Stimulated activated CD4-positive, alpha-beta T cell treated with anti-CD3 and anti-CD28 coated beads, TNF-alpha, amount 100 ng/mL, for 48 hours (primary cell): ENCODE results near the gene DDX47.
"Not testable (repeated sequence)": the region's sequence is repeated elsewhere in the genome, so short reads cannot be mapped to it uniquely, and the experiment has no call there.

Experiments used
- DNase-seq, 3 donors: peaks; one replicate each; pipeline ENCODE4 v3.0.0-alpha.2; 2020; ENCODE audit warnings: low read depth in 3 of 3

DDX47 gene

DNA sequence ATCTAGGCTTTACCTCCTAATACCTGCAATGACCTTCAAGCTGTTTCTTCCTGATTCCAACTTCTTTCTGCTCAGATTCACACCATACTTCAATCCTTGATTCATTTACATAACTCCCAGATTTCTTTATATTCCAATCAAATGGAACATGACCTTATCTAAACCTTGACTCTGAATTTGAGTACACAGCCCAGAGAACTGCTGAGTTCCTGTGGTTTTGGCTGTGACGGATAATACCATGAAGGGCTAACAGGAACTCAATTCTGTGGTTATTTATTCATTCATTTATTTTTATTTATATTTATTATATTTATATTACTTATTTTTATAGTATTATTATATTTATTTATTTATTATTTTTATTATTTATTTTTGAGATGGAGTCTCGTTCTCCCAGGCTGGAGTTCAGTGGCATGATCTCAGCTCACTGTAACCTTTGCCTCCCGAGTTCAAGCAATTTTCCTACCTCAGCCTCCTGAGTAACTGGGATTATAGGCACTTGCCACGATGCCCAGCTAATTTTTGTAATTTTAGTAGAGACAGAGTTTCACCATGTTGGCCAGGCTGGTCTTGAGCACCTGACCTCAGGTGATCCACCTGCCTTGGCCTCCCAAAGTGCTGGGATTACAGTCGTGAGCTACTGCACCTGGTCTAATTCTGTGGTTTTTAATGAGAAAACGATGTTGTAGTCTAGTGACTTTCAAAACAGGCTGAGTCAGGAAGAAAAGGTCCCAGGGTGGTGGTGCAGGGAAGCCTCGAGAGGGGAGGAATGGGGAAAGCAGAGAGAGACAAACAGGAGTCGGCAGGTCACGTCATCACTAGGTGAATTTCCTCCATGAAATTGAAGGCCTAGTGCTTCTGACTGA, 16.0 kb upstream of the DDX47 start:
- DNase-seq: no peak

DNA sequence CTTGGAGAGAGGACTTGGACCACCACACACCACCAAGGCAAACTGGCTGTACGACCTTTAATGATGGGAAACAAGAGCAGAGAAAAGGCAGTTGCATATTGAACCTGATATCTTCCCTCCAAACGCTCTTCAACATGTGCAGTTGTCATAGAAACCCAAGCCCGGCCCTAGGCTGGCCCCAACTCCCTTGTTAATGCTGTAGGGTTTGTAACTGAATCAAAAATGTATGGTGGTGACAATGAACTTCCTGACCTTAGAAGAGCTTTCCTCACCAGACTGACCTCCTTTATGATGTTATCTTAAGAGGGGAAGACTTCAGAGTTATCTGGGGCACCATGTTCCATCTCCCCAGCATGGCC, 15.4 kb upstream of the DDX47 start:
- no peak for DNase-seq

DNA sequence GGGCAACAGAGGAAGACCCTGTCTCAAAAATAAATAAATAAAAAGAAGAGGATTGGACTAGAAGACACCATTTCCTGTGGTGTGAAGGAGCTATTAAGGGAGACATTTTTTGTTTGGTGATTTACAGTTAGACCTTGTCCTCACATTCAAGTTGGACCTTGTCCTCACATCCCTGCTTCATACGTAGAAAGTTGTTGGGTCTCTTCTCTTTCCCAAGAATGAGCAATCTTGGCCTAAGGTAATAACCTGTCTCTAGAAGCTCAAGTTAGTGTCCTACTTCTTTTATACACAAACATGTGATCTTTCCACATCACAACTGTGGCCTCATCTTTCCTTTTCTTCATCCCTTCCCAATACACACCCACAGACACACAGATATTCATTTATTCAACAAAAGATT, 14.7 kb upstream of the DDX47 start:
- DNase-seq: no peak

DNA sequence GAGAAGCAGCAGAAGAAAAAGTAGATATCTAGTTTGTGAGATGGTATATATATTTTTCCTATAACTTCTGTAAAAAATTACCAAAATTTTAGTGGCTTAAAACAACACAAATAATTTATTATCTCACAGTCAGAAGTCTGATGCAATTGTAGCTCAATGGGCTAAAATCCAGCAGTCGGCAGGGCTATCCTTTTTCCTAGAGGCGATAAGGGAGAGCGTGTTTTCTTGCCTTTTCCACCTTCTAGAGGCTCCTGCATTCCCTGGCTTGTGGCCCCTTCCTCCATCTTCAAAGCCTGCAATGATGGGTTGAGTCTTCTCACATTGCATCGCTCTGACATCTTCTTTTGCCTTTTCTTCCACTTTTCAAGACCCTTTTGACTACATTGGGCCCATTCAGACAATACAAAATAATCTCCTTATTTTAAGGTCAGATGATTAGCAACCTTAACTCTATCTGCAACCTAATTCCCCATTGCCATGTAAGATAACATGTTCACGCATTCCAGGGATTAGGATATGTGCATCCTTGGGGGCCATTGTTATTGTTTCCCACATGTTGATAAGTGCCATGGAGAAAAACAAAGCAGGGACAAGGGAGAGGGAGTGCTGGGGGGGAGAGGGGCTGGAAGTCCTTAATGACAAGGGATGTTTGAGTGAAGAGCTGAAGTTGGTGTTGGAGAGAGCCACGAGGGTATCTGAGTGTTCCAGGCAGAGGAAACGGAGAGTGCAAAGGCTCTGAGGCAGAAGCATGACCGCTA, 13.8 kb upstream of the DDX47 start:
- DNase-seq: no peak

DNA sequence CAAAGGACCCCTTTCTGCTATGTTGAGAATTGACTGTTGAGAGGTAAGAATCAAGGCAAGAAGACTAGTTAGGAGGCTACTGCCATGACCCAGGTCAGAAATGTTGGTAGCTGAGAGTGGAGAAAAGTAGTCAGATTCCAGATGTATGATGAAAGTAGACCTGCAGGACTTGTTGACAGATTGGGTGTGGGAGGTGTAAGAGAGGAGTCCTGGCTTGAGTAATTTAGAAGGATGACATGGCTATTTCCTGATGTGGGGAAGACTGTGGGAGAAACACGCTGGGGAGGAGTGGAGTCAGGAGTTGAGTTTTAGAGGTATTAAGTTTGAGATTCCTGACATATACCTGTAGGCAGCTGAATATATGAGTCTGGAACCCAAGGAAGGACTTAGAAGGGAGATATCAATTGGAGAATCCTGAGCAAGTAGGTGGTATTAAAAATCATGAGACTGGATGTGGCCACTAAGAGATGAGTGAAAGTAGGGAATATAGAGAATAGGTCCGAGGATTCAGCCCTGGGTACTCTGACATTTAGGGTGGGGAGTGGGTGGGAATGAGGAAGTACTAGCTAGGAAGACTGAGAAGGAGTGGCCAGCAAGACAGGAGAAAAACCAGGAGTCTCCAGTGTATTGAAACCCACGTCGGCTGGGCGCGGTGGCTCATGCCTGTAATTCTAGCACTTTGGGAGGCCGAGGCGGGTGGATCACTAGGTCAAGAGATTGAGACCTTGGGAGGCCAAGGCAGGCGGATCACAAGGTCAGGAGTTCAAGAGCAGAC, 12.6 kb upstream of the DDX47 start:
- DNase-seq: no peak

DNA sequence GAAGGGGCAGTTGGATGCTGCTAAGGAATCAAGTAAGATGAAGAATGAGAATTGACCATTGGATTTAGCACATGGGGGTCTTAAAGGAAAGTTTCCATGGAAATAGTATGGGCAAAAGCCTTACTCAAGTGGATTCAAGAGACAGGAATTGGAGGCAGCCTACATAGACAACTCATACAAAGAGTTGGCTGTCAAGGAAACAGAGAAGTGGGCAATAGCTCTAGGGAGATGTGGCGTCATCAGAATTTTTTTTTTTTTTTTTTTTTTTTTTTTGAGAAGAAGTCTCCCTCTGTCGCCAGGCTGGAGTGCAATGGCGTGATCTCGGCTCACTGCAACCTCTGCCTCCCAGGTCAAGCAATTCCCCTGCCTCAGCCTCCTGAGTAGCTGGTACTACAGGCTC, 11.5 kb upstream of the DDX47 start:
- not testable (repeated sequence) for DNase-seq

DNA sequence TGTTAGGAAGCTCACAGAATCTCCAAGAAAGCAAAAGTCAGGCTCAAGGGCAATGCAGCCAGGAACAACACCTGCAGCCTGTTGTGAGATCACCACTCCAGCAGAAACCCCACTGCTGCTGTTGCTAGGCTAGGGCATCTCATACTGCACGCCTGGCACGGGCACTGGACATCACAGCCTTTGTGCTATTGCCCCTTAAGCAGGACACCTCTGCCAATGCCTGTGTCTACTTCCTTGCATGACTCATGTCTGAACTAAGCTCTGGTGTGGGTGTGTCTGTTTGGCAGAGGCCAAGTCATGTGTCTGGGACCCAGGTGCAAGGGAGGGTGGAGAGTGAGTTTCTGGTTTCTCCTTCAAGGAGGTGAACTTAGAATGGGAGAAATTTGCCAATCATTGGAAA, 10.0 kb upstream of the DDX47 start:
- DNase-seq: no peak

DNA sequence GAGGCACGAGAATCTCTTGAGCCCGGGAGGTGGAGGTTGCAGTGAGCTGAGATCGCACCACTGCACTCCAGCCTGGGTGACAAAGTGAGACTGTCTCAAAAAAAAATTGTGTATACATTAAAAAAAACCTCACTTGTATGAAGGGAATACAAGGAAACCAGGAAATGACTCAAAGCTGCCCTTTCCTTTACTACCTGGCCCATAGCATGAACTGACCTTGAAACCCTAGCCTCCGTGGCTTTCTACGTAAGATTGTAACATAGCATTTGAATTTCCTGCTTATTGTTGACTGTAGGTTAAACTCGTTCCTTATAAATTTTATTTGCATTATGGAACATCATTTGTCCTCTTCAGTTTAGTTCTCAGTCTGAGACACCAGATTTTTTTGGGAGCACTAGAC, 9.1 kb upstream of the DDX47 start:
- DNase-seq: no peak

DNA sequence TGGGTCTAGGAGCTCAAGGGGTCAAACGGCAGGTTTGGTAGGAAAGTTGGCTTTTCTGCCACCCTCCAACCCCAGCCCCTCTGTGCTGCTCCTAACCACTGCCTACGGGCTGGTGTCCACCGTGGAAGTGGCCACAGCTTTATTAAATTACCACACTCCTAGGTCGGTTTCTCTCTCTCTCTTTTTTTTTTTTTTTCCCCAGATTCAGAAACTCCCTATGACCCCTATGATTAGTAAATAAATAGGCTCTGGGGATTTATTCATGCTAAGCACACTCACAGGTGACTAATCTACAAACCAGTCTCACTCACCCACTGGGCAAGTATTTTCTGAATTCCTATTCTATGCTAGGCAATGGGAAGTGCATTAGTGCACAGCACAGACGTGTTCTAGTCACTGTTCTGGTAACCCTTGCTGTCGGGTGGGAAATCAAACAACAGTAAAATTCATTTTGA, 8.7 kb upstream of the DDX47 start:
- DNase-seq: no peak

DNA sequence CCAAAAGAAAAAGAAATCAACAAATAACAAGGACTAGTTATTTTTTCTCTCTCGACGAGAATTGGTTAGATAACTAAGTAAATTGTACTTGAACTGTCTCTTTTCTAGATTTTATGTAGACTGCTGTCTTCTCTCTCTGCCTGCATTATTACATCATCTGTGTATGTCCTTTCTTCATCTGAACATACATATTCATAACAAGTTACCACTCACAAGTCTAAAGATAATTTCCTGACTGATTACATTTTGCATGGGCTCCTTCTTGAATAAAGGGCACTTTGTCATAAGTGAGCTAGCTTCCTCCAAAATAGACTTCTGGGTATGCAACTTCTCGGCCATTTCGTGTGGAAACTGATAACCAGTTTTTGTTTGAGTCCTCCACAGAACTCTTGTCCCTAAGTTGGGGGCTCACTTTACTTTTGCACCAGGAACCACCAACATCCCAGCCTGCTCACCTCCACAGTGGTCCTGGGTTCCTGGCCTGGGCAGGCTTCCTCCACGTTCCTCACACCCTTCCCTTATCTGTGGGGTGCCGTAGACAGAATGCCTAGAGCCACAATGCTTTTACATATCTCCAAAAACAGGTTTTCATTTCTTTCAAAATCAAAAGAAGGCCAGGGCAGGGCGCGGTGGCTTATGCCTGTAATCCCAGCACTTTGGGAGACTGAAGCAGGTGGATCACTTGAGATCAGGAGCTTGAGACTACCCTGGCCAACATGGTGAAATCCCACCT, 6.2 kb upstream of the DDX47 start:
- DNase-seq: no peak

DNA sequence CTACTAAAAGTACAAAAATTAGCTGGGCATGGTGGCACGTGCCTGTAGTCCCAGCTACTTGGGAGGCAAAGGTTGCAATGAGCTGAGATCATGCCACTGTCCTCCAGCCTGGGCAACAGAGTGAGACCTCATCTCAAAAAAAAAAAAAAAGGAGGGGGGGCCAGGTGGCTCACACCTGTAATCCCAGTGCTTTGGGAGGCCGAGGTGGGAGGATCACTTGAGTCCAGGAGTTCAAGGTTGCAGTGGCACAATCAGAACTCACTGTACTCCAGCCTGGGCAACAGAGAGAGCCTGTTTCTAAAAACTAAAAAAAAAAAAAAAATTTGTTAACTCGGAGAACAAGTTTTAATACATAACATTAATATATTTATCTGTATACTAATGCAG, 5.6 kb upstream of the DDX47 start:
- not testable (repeated sequence) for DNase-seq

DNA sequence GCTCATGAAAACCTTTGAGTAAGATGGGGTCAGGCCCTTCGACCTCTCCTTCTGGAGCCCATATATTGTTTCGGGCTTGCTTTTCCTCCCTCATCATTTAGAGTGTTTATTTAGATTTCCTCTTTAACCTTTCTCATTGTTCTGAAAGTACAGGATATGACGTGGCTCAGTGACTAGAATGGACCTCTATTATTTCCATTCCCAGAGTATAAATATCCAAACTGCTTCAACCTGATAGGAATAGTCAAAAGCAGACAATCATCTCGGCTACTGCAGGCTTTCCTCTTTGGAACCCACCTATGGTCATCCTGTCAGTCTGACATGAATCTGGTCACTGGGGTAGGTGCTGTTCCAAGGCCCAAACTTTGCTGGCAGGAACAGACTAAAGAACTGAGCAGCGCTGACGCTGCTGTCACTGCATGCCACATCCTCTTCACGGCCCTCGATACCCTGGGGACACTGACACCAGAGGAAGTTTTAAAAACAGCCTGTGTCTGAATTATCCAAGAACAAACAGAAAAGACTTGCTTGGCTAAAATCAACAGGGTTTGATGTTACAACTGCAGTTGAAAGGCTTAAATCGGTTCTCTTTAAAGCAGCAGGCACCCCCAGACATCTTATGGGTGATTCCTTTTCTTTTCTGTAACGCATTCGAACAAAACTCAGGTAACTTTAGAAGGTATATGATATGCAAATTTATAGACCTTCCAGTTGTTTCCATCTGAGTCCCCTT, 5.0 kb upstream of the DDX47 start:
- no peak for DNase-seq

DNA sequence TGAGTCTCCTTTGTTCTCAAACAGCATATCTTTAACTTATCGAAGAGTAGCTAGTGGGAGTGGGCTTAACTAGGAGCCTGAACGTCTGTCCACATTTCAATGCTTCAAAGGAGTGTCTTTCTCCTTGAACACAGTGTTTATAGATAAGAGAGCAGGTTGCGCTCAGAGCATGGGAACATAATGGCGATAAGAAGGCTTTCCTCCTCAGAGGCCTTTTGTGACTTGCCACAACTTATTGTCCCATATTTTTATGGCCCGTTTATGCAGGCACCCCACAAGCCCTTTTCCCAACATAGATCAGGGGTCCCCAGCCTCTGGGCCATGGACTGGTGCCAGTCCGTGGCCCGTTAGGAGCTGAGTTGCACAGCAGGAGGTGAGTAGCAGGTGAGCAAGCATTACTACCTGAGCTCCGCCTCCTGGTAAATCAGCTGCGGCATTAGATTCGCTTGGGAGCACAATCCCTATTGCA, 2.6 kb upstream of the DDX47 start:
- no peak for DNase-seq

DNA sequence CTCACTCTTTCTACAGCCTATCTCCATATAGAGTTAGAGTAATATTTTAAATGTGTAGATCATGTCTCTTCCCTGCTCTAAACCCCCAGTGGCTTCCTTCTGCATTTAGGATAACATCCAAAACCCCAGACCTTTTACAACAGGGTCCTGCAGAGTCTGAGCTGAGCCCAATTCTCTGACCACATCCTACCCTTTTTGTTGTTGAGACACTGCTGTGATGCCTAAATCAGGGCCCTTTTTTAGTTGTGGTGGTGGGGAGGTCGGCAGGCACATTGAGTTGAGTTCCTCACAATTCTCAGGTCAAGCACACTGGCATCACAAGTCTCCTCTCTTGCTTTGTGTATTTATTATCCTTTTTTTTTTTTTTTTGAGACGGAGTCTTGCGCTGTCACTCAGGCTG, 1.8 kb upstream of the DDX47 start:
- no peak for DNase-seq

DNA sequence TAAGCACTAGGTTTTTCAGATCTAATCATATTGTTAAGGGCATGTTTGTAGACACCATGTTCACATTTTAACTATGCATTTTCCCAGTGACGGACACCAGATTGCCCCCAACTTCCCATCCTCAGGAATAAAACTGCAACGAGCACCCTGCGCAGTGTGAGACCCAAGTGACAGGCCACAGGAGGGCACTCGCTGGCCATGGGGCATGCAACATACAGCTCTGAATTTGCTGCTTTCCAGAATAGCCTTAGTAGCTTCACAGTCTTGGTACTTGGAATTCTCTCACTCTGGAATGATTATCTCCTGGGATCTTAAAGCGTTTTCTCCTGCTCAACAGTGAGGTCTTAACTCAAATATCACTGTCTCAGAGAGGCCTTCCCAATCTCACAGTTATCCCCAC, 972 bp upstream of the DDX47 start:
- no peak for DNase-seq

DNA sequence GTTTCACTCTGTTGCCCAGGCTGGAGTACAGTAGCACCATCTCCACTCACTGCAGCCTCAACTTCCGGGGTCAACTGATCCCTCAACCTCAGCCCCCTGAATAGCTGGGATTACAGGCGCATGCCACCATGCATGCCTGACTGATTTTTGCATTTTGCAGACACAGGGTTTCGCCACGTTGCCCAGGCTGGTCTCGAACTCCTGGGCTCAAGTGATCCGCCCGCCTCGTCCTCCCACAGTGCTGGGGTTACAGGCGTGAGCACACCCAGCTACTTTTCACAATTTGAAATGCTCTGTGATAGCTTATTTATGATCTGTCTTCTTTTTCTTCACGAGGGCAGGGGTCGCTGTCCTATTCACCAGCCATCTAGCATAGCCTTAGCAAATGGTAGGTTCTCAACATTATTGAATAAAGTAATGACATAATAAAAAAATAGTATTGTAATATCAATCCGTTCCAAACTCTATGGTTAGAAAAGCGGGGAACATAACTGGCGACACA, 477 bp upstream of the DDX47 start:
- DNase-seq: no peak

DNA sequence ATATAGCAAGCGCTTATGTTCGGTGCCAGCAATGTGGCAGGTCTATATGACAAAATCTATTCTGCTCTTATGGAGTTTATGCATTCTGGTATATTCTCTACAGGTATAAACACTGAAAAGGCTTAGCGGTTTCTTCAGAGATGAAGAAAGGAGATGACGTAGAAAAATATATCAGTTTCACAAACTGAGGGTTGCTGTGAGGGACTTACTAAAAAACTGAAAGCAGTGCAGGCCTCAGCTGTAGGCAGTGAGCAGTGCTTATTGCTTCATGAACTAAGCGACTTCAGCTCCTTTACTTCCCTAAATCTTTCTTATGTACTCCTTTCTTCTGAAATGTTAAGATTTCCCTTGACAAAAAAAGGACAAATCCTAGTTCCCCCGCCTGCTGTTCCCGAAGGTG, 4.5 kb downstream of the DDX47 start:
- no peak for DNase-seq

DNA sequence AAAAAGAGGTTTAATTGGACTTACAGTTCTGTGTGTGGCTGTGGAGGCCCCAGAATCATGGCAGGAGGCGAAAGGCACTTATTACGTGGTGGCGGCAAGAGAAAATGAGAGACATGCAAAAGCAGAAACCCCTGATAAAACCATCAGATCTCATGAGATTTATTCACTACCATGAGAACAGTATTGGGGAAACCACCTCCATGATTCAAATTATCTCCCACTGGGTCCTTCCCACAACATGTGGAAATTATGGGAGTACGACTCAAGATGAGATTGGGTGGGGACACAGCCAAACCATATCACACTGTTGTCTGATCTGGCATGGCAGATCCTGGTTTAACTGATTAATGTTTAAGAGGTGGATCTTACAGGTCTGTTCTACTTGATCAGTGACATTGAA, 5.6 kb downstream of the DDX47 start:
- no peak for DNase-seq

DNA sequence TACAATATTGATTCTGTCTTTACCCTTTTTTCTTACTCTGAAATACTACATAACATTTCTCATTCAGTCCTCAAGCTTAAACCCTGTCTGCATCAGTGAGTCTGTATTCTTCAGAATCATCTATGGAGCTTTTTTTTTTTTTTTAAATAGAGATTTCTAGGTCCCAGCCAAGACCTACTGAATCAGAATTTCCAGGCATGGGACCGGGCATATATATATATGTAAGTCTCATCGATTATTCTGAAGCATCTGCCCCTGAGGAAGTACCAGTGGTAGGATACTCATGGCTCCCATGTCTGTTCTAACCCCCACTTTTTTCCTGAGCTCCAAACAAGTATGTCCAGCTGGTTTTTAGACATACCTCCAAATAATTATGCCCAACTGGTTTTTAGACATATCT, 6.1 kb downstream of the DDX47 start:
- no peak for DNase-seq

DNA sequence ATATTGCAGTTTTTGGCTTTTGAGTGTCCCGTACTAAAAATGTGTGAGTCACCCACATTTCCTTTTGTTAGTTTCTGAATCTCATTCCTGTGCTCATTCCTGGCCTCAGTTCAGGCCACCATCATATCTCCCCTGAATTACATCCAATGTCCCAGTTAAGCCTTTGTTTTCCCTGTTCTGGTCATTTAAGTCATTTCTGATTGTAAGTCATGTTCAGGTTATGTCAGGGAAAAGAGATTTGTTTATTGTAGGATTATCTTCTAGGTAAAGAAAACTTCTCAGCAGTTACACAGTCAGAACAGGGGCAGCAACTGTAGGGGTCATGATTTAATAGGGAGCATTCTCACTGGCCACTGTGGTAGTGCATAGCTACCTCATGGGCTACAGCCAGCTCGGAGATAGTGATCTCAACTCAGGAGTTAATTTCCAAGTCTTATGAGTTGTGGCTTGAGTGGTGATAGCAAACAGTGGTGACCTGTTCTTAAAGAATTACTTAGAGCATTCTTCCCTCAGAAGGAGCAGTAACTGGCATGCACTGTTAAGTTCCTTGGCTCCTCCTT, 6.7 kb downstream of the DDX47 start:
- DNase-seq: no peak
